NT2/D1 (cell line): ENCODE measurements around the gene IL12RB1.

ENCODE experiments used
- SUZ12 ChIP-seq: IDR thresholded peaks from 2 replicates; pipeline ENCODE4 v1.6.1; 2011; ENCODE audit not compliant: insufficient read length, insufficient read depth; ENCODE audit errors: extremely low read depth
- YY1 ChIP-seq: IDR thresholded peaks from 2 replicates; pipeline ENCODE4 v1.6.1; 2011; ENCODE audit not compliant: insufficient read length, insufficient read depth
- ZNF274 ChIP-seq: IDR thresholded peaks from 2 replicates; pipeline ENCODE4 v1.6.1; 2011; ENCODE audit warnings: mild to moderate bottlenecking, low read depth, low read length

DNA sequence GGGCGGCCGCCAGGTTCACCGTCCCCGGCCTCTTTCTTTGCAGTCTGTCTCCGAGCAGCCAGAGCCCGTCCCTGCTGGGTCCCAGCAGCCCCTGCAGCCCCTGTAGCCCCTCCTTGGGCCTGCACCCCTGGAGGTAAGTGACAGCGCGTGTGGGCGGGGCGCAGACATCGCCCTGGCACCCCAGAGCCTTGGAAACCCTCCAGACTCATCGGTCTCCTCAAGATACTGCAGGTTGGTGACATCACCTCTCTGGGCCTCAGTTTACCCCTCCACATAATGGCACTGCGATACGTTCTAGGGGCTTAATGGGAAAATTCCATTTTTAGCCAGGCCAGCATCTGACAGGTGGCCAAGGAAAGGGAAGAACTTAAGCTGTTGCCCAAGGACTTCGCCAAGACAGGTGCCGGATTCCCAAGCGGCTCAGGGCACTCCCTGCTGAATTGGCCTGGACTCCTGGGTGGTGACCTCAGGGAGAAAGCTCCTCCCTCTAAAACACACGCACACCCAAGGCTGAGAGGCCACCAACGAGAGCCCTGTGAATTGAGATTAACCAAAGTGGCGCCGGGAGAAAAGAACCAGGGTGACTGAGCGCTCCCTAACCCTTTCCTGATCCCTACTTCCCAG is 24.0 kb upstream of the IL12RB1 start:
- TF ChIP-seq YY1 = no peak
- no peak for TF ChIP-seq ZNF274
- TF ChIP-seq SUZ12 = no peak
